Muscle layer of colon (tissue), 2 donors: ENCODE results near the gene PIGS.
"Not testable (repeated sequence)": the region's sequence is repeated elsewhere in the genome, so short reads cannot be mapped to it uniquely, and the experiment has no call there.

Experiments
- H3K27ac ChIP-seq: one replicate; pipeline ENCODE4 v1.7.0; 2013; ENCODE audit warnings: low read depth, mild to moderate bottlenecking, low read length, moderate library complexity
- H3K27me3 ChIP-seq, 2 donors: one replicate each; pipeline ENCODE4 v1.7.0; 2013; ENCODE audit warnings: low read length in 2 of 2, mild to moderate bottlenecking in 2 of 2; ENCODE audit not compliant: insufficient read depth in 2 of 2, control insufficient read depth in 1 of 2
- H3K36me3 ChIP-seq: one replicate; pipeline ENCODE4 v1.7.0; 2013; ENCODE audit warnings: mild to moderate bottlenecking, low read length; ENCODE audit not compliant: insufficient read depth
- H3K4me1 ChIP-seq: one replicate; pipeline ENCODE4 v1.7.0; 2013; ENCODE audit warnings: mild to moderate bottlenecking, low read length; ENCODE audit not compliant: insufficient read depth
- H3K4me3 ChIP-seq, 2 donors: one replicate each; pipeline ENCODE4 v1.7.0; 2013; ENCODE audit warnings: low read length in 2 of 2, low read depth in 1 of 2, mild to moderate bottlenecking in 1 of 2, moderate library complexity in 1 of 2
- H3K9ac ChIP-seq: one replicate; pipeline ENCODE4 v1.7.0; 2013; ENCODE audit warnings: low read length
- H3K9me3 ChIP-seq: one replicate; pipeline ENCODE4 v1.7.0; 2013; ENCODE audit warnings: mild to moderate bottlenecking, low read length
- donor health status: abdominal sarcoma.
- donor health status: Adenocarcinoma of cecum.

The PIGS gene

GRCh38 chr17:28524476-28525424, 46.6 kb downstream of the PIGS start:
- Histone ChIP-seq H3K4me3 (no peak overlapping the region), H3K9ac (no peak overlapping the region), H3K27me3 (no peaks in the 10 kb centered on the region), H3K9me3 (no peaks in the 10 kb centered on the region), H3K4me1 (no peaks in the 10 kb centered on the region), H3K36me3 (no peaks in the 10 kb centered on the region), H3K27ac (no peak overlapping the region)

DNA sequence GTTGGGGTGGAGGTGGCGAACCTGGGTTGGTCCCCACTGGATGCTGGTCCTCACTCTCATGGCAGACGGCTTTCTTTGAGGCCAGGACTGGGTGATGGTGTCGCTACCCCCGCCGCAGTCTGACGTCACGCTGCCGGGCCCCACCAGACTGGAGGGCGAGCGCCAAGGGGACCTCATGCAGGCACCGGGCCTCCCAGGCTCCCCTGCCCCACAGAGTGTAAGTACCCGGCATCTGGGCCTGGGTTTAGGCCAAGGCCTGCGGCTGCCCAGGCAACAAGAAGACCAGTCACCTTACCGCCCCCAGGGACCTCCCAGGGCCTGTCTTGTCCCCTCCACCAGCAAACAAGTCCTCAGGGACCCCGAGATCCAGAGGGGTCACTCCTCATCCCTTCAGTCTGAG, 47.4 kb downstream of the PIGS start:
- Histone ChIP-seq H3K9me3 (no peaks in the 10 kb centered on the region), H3K27ac (no peak overlapping the region), H3K9ac (no peak overlapping the region), H3K27me3 (no peaks in the 10 kb centered on the region), H3K4me1 (no peaks in the 10 kb centered on the region), H3K36me3 (no peaks in the 10 kb centered on the region), H3K4me3 (no peak overlapping the region)

- Histone ChIP-seq H3K27me3 (no peaks in the 10 kb centered on the region), H3K9ac (no peak overlapping the region), H3K4me1 (no peaks in the 10 kb centered on the region), H3K4me3 (no peak overlapping the region), H3K9me3 (no peaks in the 10 kb centered on the region), H3K36me3 (no peaks in the 10 kb centered on the region), H3K27ac (no peak overlapping the region)
These were observed 48.1 kb downstream of the PIGS start for GRCh38 chr17:28523186-28523585.

- not testable (repeated sequence) for H3K4me1 ChIP-seq, H3K4me3 ChIP-seq, H3K9me3 ChIP-seq, H3K9ac ChIP-seq, H3K27ac ChIP-seq, H3K36me3 ChIP-seq, H3K27me3 ChIP-seq
These were observed 49.0 kb downstream of the PIGS start for GRCh38 chr17:28522281-28522680.

GRCh38 chr17:28521311-28522085, 49.8 kb downstream of the PIGS start:
- Histone ChIP-seq H3K27me3 (no peaks in the 10 kb centered on the region), H3K9ac (no peak overlapping the region), H3K27ac (no peak overlapping the region), H3K36me3 (no peaks in the 10 kb centered on the region), H3K4me3 (no peak overlapping the region), H3K9me3 (no peaks in the 10 kb centered on the region), H3K4me1 (no peaks in the 10 kb centered on the region)

GRCh38 chr17:28520687-28521086, 50.6 kb downstream of the PIGS start:
- H3K36me3 ChIP-seq, result no peaks in the 10 kb centered on the region
- H3K4me1 ChIP-seq, result no peaks in the 10 kb centered on the region
- H3K4me3 ChIP-seq, result no peak overlapping the region

DNA sequence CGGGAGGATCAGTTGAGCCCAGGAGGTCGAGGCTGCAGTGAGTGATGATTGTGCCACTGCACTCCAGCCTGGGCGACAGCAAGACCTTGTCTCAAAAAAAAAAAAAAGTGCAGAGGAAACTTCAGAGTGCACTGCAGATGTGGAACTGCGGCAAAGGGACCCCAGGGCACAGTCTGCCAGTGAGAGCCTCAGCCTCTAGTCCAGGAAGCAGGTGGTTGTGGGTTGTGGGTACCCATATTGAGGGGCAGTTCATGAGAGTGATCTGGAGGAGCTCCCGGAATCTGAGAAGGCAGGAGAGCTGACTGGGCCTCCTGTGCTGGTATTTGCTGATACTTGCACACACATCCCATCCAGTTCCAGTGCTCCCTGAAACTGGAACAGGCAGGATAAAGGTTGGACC, 52.1 kb downstream of the PIGS start:
- Histone ChIP-seq H3K4me3 (no peak overlapping the region), H3K9me3 (no peaks in the 10 kb centered on the region), H3K4me1 (no peaks in the 10 kb centered on the region), H3K36me3 (no peaks in the 10 kb centered on the region), H3K27ac (no peak overlapping the region), H3K9ac (no peak overlapping the region), H3K27me3 (peaks cover 0 to 4% of the 10 kb centered on the region in 2 donors)

More at GRCh38 chr17:28520687-28521086, 50.6 kb downstream of the PIGS start:
- Histone ChIP-seq H3K27ac (no peak overlapping the region), H3K27me3 (no peaks in the 10 kb centered on the region), H3K9me3 (no peaks in the 10 kb centered on the region), H3K9ac (no peak overlapping the region)

GRCh38 chr17:28518578-28518977, 52.7 kb downstream of the PIGS start:
- Histone ChIP-seq H3K27ac (no peak overlapping the region), H3K9ac (no peak overlapping the region), H3K9me3 (no peaks in the 10 kb centered on the region), H3K4me1 (no peaks in the 10 kb centered on the region), H3K36me3 (no peaks in the 10 kb centered on the region), H3K4me3 (no peak overlapping the region), H3K27me3 (peaks cover 0 to 10% of the 10 kb centered on the region in 2 donors)

DNA sequence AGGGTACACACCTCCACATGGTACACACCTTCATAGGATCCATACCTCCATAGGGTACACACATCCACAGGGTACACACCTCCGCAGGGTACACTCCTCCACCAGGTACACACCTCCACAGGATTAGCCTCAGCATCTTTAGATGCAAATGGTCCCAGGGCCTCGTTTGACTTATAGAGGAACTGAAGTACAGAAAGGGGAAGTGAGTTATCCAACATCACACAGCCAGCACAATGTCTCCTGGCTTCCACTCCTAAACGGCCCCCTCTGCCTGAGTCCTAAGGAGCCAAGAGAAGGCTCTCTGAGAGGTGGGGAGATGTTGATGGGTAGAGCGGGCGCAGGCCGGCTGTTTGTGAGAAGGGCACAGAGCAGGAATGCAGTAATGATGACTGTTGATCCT, 53.2 kb downstream of the PIGS start:
- Histone ChIP-seq H3K27ac (no peak overlapping the region), H3K4me1 (no peaks in the 10 kb centered on the region), H3K9ac (no peak overlapping the region)

DNA sequence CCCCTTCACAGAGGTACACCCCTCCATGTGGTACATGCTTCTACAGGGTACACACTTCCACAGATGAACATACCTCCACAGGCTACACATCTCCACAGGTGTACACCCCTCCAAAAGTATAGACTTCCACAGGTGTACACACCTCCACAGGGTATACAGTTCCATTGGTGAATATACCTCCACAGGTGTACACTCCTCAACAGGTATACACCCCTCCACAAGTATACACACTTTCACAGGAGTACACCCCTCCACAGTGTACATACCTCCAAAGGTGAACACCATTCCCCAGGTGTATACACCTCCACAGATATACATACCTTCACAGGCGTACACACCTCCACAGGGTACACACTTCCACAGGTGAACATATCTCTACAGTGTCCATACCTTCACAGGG, 55.8 kb downstream of the PIGS start:
- Histone ChIP-seq H3K27me3 (peaks cover 3 to 12% of the 10 kb centered on the region in 2 donors), H3K9ac (no peak overlapping the region), H3K27ac (no peak overlapping the region), H3K4me3 (no peak overlapping the region), H3K9me3 (no peaks in the 10 kb centered on the region), H3K4me1 (no peaks in the 10 kb centered on the region), H3K36me3 (no peaks in the 10 kb centered on the region)

More for the DNA sequence above, 53.2 kb downstream of the PIGS start:
- Histone ChIP-seq H3K27me3 (peaks cover 0 to 12% of the 10 kb centered on the region in 2 donors), H3K36me3 (no peaks in the 10 kb centered on the region), H3K4me3 (no peak overlapping the region), H3K9me3 (no peaks in the 10 kb centered on the region)

DNA sequence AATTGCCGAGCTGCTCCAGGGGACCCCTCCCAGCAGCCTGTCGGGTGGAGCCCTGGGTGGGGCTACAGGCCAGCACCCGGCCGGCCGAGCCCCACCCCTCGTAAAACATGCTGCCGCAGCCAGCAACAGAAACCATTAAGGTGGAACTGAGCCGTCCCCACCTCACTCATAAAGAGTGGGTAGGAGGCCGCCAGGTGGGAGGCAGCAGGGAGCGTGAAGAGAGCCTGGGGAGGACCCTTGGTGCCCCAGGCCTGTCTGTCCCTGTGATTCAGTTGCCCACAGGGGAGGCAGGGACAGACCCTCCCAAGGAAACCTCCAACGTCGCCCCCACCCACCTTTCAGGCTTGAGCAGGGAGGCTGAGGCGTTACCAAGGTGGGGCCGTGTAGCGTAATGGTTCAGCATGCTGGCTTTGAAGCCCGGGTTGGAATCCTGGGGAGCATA, 56.7 kb downstream of the PIGS start:
- no peaks in the 10 kb centered on the region for H3K4me1 ChIP-seq
- H3K4me3 ChIP-seq, result no peak overlapping the region
- H3K36me3 ChIP-seq, result no peaks in the 10 kb centered on the region
- peaks cover 3 to 19% of the 10 kb centered on the region in 2 donors for H3K27me3 ChIP-seq
- no peaks in the 10 kb centered on the region for H3K9me3 ChIP-seq
- H3K9ac ChIP-seq, result no peak overlapping the region
- H3K27ac ChIP-seq, result no peak overlapping the region
